HepG2 (cell line): ENCODE results near the gene FCHO2. TPM values are rescaled to one million over a fixed set of nuclear protein-coding genes. Genes with fewer than 3 reads are reported as not detected.

ENCODE experiments used
- ATAD3A ChIP-seq: sonication (generic); formaldehyde crosslinking; IDR thresholded peaks from 2 replicates; pipeline ENCODE4 v1.4.0; 2020; ENCODE audit warnings: missing genetic modification reagents
- DNMT3B ChIP-seq: conservative IDR thresholded peaks from 2 replicates; pipeline ENCODE4 v1.6.1; 2016; ENCODE audit warnings: missing biosample characterization, control low read depth
- ELF1 ChIP-seq: sonication (generic); formaldehyde crosslinking; IDR thresholded peaks from 2 replicates; pipeline ENCODE4 v1.4.0; 2020; ENCODE audit warnings: missing genetic modification reagents
- ELF4 ChIP-seq: sonication (generic); formaldehyde crosslinking; IDR thresholded peaks from 2 replicates; pipeline ENCODE4 v1.5.0; 2020; ENCODE audit warnings: missing genetic modification reagents, mild to moderate bottlenecking, moderate library complexity, borderline replicate concordance
- FOXC1 ChIP-seq: sonication (generic); formaldehyde crosslinking; IDR thresholded peaks from 2 replicates; pipeline ENCODE4 v1.8.0; 2022; ENCODE audit warnings: mild to moderate bottlenecking, missing genetic modification reagents, borderline replicate concordance
- HHEX ChIP-seq: IDR thresholded peaks from 2 replicates; pipeline ENCODE4 v1.6.1; 2016; ENCODE audit warnings: control low read depth
- HOXA3 ChIP-seq: sonication (generic); formaldehyde crosslinking; IDR thresholded peaks from 2 replicates; pipeline ENCODE4 v1.5.0; 2020; ENCODE audit warnings: missing genetic modification reagents
- KDM3A ChIP-seq: IDR thresholded peaks from 2 replicates; pipeline ENCODE4 v1.6.1; 2018; ENCODE audit warnings: low read depth, missing compliant biosample characterization
- NFATC3 ChIP-seq: sonication (generic); formaldehyde crosslinking; IDR thresholded peaks from 2 replicates; pipeline ENCODE4 v1.5.1; 2020; ENCODE audit warnings: mild to moderate bottlenecking, missing genetic modification reagents
- RARA ChIP-seq: IDR thresholded peaks from 2 replicates; pipeline ENCODE4 v1.6.1; 2016; ENCODE audit warnings: missing genetic modification reagents, missing compliant biosample characterization
- WIZ ChIP-seq: sonication (generic); formaldehyde crosslinking; IDR thresholded peaks from 2 replicates; pipeline ENCODE4 v1.5.1; 2020; ENCODE audit warnings: mild to moderate bottlenecking, missing genetic modification reagents
- ZBTB34 ChIP-seq: sonication (generic); formaldehyde crosslinking; IDR thresholded peaks from 2 replicates; pipeline ENCODE4 v1.8.0; 2022; ENCODE audit warnings: mild to moderate bottlenecking, missing genetic modification reagents
- ZKSCAN8 ChIP-seq: IDR thresholded peaks from 2 replicates; pipeline ENCODE4 v1.6.1; 2016; ENCODE audit warnings: borderline replicate concordance, missing genetic modification reagents, missing compliant biosample characterization
- ZNF326 ChIP-seq: sonication (generic); formaldehyde crosslinking; IDR thresholded peaks from 2 replicates; pipeline ENCODE4 v1.4.0; 2020; ENCODE audit warnings: missing genetic modification reagents, borderline replicate concordance
- ZNF333 ChIP-seq: sonication (generic); formaldehyde crosslinking; IDR thresholded peaks from 2 replicates; pipeline ENCODE4 v1.4.0; 2020; ENCODE audit warnings: mild to moderate bottlenecking, missing genetic modification reagents, borderline replicate concordance
- ZNF34 ChIP-seq: sonication (generic); formaldehyde crosslinking; IDR thresholded peaks from 2 replicates; pipeline ENCODE4 v1.4.0; 2020; ENCODE audit warnings: mild to moderate bottlenecking, missing genetic modification reagents, borderline replicate concordance
- ZNF446 ChIP-seq: sonication (generic); formaldehyde crosslinking; IDR thresholded peaks from 2 replicates; pipeline ENCODE4 v1.5.0; 2020; ENCODE audit warnings: mild to moderate bottlenecking, missing genetic modification reagents
- ZNF740 ChIP-seq: sonication (generic); formaldehyde crosslinking; IDR thresholded peaks from 2 replicates; pipeline ENCODE4 v1.4.0; 2020; ENCODE audit warnings: missing genetic modification reagents
- ZNF746 ChIP-seq: sonication (generic); formaldehyde crosslinking; IDR thresholded peaks from 2 replicates; pipeline ENCODE4 v1.8.0; 2022; ENCODE audit warnings: mild to moderate bottlenecking, missing genetic modification reagents
- ZNF766 ChIP-seq: sonication (generic); formaldehyde crosslinking; IDR thresholded peaks from 2 replicates; pipeline ENCODE4 v1.5.0; 2020; ENCODE audit warnings: missing genetic modification reagents, borderline replicate concordance
- ZNF790 ChIP-seq: sonication (generic); formaldehyde crosslinking; IDR thresholded peaks from 2 replicates; pipeline ENCODE4 v1.8.0; 2022; ENCODE audit warnings: missing genetic modification reagents, mild to moderate bottlenecking, borderline replicate concordance
- polyA plus RNA-seq, 8 experiments: library from polyadenylated mRNA; depleted of rRNA in 3 of 8; stranded (reverse) in 7 of 8; unstranded in 1 of 8; fragments of >200 nt; fragmentation: Illumina TruSeq in 4 of 8; extraction: Trizol in 4 of 8; gene quantifications; 2 replicates each; pipeline versions ENCODE4 v1.2.1 to v1.2.3, GENCODE V29; 2011 to 2016; ENCODE audit warnings: low read depth in 4 of 8, missing spikeins in 1 of 8, mixed read lengths in 1 of 8; ENCODE audit not compliant: insufficient read depth in 1 of 8
- total RNA-seq, 5 experiments: library from RNA; depleted of rRNA; stranded (reverse); fragments of >200 nt; fragmentation: Illumina TruSeq; extraction: Trizol; gene quantifications; 2 replicates each; pipeline ENCODE4 v1.2.3, GENCODE V29; 2016; ENCODE audit warnings: low read depth in 1 of 5
- TF ChIP-seq, protein P1 (sequence below): sonication (generic); formaldehyde crosslinking; IDR thresholded peaks from 2 replicates; pipeline ENCODE4 v1.5.0; 2020; ENCODE audit warnings: missing genetic modification reagents
- TF ChIP-seq, protein P2 (sequence below): sonication (generic); formaldehyde crosslinking; IDR thresholded peaks from 2 replicates; pipeline ENCODE4 v1.4.0; 2020; ENCODE audit warnings: missing genetic modification reagents, borderline replicate concordance
- TF ChIP-seq, protein P3 (sequence below): sonication (generic); formaldehyde crosslinking; conservative IDR thresholded peaks from 2 replicates; pipeline ENCODE4 v1.4.0; 2020; ENCODE audit warnings: missing genetic modification reagents

The FCHO2 gene
- total and polyA plus RNA-seq, 2 of the 13 experiments (the other 11 are each of a cell fraction or from before 2014, with no cell fraction given) = 11.6 to 17.3 TPM

DNA sequence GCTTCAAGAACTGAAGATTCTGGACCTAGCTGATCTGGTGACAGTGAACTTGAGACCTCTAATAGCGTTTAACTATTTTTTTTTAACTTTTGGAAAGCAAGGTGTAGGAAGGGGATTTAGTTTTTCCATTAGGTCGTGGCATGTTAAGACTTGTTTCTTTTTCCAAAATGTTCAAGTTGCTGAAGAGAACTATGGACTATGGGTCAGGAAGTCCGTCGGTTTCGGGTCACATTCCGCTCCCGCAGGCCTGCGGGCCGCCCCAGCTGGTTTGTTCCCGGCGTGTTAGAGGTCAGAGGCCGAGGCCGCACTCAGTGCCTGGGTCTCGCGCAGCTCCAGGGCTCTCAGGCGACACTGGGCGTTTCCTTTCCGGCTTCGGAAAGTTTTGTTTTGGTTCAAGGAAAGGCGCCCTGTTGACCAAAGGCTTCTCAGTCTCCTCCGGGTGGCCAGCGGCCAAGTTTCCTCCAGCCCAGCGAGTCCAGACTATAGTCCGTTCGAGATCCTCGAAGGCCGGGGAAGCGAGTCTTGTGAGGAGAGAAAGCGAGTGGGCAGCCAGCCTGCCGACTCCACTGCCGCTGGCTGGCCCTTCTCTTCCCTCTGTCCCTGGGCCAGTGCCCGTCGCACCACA lies 586 bp upstream of the FCHO2 start (continued):
- TF ChIP-seq, protein P1, sequence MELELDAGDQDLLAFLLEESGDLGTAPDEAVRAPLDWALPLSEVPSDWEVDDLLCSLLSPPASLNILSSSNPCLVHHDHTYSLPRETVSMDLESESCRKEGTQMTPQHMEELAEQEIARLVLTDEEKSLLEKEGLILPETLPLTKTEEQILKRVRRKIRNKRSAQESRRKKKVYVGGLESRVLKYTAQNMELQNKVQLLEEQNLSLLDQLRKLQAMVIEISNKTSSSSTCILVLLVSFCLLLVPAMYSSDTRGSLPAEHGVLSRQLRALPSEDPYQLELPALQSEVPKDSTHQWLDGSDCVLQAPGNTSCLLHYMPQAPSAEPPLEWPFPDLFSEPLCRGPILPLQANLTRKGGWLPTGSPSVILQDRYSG = no peak
- TF ChIP-seq ZNF746 (CRISPR knock-in tag) (0 out of 2 replicates have a peak, but pooled peaks have one; percentile 36), FOXC1 (no peak), ZNF740 (CRISPR knock-in tag) (no peak), NFATC3 (CRISPR knock-in tag) (no peak), ZNF333 (CRISPR knock-in tag) (no peak; the same call in 1 of the 2 replicates), ZKSCAN8 (CRISPR knock-in tag) (no peak), ZNF34 (no peak), ZNF790 (CRISPR knock-in tag) (no peak), ATAD3A (CRISPR knock-in tag) (no peak), ZNF446 (CRISPR knock-in tag) (0 out of 2 replicates have a peak, but pooled peaks have one; percentile 44), HHEX (CRISPR knock-in tag) (no peak), KDM3A (CRISPR knock-in tag) (no peak), WIZ (CRISPR knock-in tag) (no peak), ZBTB34 (CRISPR knock-in tag) (no peak), ZNF326 (CRISPR knock-in tag) (no peak), ELF1 (CRISPR knock-in tag) (peak; percentile 60), HOXA3 (CRISPR knock-in tag) (no peak), ELF4 (no peak), RARA (CRISPR knock-in tag) (no peak; the same call in 1 of the 2 replicates), DNMT3B (CRISPR knock-in tag) (no peak), ZNF766 (CRISPR knock-in tag) (0 out of 2 replicates have a peak, but pooled peaks have one; percentile 35)
- TF ChIP-seq, protein P2, sequence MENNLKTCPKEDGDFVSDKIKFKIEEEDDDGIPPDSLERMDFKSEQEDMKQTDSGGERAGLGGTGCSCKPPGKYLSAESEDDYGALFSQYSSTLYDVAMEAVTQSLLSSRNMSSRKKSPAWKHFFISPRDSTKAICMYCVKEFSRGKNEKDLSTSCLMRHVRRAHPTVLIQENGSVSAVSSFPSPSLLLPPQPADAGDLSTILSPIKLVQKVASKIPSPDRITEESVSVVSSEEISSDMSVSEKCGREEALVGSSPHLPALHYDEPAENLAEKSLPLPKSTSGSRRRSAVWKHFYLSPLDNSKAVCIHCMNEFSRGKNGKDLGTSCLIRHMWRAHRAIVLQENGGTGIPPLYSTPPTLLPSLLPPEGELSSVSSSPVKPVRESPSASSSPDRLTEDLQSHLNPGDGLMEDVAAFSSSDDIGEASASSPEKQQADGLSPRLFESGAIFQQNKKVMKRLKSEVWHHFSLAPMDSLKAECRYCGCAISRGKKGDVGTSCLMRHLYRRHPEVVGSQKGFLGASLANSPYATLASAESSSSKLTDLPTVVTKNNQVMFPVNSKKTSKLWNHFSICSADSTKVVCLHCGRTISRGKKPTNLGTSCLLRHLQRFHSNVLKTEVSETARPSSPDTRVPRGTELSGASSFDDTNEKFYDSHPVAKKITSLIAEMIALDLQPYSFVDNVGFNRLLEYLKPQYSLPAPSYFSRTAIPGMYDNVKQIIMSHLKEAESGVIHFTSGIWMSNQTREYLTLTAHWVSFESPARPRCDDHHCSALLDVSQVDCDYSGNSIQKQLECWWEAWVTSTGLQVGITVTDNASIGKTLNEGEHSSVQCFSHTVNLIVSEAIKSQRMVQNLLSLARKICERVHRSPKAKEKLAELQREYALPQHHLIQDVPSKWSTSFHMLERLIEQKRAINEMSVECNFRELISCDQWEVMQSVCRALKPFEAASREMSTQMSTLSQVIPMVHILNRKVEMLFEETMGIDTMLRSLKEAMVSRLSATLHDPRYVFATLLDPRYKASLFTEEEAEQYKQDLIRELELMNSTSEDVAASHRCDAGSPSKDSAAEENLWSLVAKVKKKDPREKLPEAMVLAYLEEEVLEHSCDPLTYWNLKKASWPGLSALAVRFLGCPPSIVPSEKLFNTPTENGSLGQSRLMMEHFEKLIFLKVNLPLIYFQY (CRISPR knock-in tag) = peak; percentile 89; the same call in 1 of the 2 replicates
- TF ChIP-seq, protein P3, sequence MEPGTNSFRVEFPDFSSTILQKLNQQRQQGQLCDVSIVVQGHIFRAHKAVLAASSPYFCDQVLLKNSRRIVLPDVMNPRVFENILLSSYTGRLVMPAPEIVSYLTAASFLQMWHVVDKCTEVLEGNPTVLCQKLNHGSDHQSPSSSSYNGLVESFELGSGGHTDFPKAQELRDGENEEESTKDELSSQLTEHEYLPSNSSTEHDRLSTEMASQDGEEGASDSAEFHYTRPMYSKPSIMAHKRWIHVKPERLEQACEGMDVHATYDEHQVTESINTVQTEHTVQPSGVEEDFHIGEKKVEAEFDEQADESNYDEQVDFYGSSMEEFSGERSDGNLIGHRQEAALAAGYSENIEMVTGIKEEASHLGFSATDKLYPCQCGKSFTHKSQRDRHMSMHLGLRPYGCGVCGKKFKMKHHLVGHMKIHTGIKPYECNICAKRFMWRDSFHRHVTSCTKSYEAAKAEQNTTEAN = no peak; the same call in 1 of the 2 replicates
